Heart left ventricle (tissue), 13 donors: ENCODE results near the gene ARHGAP26.

Experiments used
- CTCF ChIP-seq, 12 donors: fragments of 200-600 bp; sonication (generic) in 4 of 12; IDR thresholded peaks; one replicate each; pipeline versions ENCODE4 v1.5.0 to v1.8.0; 2018 to 2022; ENCODE audit warnings: antibody characterized with exemption in 12 of 12, mild to moderate bottlenecking in 5 of 12
- POLR2A ChIP-seq, 2 donors: fragments of 450-650 bp; IDR thresholded peaks; one replicate each; pipeline ENCODE4 v1.6.1; 2017; ENCODE audit warnings: antibody characterized with exemption in 2 of 2, mild to moderate bottlenecking in 2 of 2, moderate library complexity in 2 of 2
- donor health status: ischemic (EF 13 %, LVEDD 7.1; RV severe dilation, severe dysfunction).
- donor health status: DM: no; HTN: yes; CAD: no.
- donor health status: DM: no; HTN: no; CAD: no.
- donor health status: ischemic (EF 25% LVEDD 6.9; RV normal size, moderate dysfunction).
- donor health status: ischemic (EF 25% LVEDD 5.7; RV mildly dilated, moderate dysfunction).
- donor health status: ischemic (EF 35%, LVEDD 5.7; RV mildly dilated, moderate dysfunction).
- donor health status: nonischemic (EF 11% LVEDD 7.7; RV severe dilation, severe dysfunction).
- donor health status: DM: yes; HTN: yes; CAD: no.
- donor health status: PGD.
- donor health status: ischemic (EF 29% LVEDD 5.4; RV normal size, mild dysfunction).
- donor health status: nonischemic (EF 23%, LVEDD 6.1; RV moderate dilation, normal function).

GRCh38 chr5:143214458-143214857, 444.3 kb downstream of the ARHGAP26 start:
- TF ChIP-seq CTCF (IDR thresholded peaks at IDR 0.05): no peak
- TF ChIP-seq POLR2A (IDR thresholded peaks at IDR 0.05): no peak
